Stimulated activated CD4-positive, alpha-beta T cell treated with anti-CD3 and anti-CD28 coated beads, Interleukin-4, amount 100 ng/mL, for 4 hours (primary cell): ENCODE results near the gene ZCCHC14.

ENCODE experiments used
- DNase-seq, 2 experiments: peaks; one replicate each; pipeline ENCODE4 v3.0.0-alpha.2; 2020

Gene ZCCHC14

DNA sequence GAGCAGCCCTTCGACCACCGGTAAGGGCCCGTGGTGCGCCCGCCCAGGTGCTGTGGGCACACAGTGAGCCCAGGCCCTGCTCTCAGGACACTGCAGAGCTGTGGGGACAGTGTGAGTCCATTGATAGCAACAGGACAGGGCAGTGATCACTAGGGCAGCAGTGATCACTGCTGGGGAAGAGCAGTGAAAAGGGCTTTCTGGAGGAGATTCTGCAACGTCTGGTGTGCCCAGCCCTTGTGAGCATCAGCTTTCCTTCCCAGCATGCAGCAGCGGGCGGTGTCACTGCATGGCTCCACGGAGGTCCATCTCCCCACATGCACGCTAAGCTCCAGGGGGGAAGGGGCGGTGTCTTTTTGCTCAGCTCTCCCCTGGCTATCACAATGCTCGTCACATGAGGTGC, 68.6 kb downstream of the ZCCHC14 start:
- no peak for DNase-seq

GRCh38 chr16:87423429-87423828, 69.4 kb downstream of the ZCCHC14 start:
- no peak for DNase-seq

DNA sequence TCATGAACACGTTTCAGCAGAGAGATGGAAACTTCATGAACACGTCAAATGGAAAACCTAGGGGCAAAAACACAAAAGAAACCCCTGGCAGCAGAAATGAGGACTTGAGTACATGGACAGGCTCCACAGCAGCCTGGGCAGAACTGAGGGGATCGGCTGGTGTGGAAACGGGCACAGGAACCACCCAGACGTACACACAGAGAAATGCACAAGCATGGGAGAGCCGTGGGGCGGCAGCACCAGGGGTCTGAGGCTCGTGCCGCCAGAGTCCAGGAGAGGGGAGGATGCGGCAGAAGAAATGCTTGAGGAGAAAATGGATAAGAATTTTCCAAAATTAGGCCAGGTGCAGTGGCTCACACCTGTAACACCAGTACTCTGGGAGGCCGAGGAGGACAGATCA, 70.7 kb downstream of the ZCCHC14 start:
- no peak for DNase-seq

GRCh38 chr16:87421003-87421912, 71.6 kb downstream of the ZCCHC14 start:
- no peak for DNase-seq

- DNase-seq = no peak
Observed at GRCh38 chr16:87420026-87421002, 72.5 kb downstream of the ZCCHC14 start.

- no peak for DNase-seq
Observed at GRCh38 chr16:87418644-87419043, 74.2 kb downstream of the ZCCHC14 start.

GRCh38 chr16:87418216-87418615, 74.6 kb downstream of the ZCCHC14 start:
- DNase-seq = no peak

DNA sequence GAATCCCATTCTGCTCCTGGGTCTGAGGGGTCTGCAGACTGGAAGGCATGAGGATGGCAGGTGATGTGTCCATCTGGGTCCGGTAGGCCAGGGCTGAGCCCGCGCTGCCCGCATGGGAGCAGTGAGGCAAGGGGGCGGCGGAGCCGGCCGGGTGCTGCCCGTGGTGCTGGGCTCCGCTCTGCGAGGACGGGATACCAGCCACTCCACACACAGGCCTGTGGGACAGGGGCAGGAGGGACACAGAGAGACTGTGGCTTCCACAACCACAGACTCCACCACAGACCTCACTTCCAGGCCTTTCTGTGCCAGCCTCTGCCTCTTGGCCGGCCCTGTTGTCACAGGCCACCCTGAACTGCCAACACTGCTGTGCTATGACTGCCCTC, 75.3 kb downstream of the ZCCHC14 start:
- no peak for DNase-seq

DNA sequence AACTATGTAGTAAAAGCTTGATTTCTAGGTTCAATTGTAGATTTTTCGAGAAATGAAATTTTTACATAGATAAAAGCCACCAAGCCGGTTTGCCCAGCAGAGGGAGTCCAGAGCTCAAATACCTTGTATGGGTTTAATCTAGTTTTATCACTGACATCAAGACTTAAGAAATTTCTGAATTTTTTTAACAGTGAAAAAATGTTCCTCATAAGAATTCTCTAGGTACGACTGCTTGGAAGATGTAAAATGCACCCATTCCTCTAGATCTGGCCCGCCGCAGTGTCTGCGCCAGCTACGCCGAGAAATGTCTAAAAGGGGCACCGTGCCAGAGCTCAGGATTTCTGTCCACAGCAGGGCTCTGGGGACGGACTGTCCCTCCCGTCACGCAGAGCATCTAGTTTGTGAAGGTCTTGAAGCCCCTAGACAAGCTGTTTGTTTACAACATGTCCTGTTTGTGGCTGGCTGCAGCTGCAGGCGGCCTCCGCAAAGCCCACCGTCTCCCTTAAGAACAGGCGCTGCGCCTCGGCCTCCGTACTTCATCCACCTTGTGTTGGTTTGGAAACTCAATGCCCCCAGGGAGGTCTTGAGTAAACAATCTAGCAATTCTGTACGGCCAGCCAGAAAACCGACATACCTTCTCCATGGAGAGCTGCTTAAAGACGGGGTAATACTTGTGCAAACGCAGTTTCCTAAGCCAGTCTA, 75.8 kb downstream of the ZCCHC14 start:
- DNase-seq = peak in 1 of 2 experiments; percentile 15

- no peak for DNase-seq
Observed at GRCh38 chr16:87415441-87415840, 77.4 kb downstream of the ZCCHC14 start.

DNA sequence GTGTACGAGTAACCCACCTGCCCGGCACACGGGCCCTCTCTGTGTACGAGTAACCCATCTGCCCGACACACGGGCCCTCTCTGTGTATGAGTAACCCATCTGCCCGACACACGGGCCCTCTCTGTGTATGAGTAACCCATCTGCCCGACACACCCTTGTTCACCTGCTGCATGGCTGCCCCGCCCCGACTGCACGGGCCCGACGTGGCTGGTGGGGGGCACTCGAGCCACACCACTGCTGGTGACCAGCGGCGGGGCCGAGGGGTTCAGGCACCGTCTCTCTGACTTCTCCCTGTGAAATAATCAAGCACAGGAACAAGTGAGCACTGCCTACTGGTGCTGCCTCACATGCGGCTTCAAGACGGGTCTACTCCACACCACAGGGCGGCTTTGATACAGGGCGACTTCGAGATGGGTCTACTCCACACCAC, 78.6 kb downstream of the ZCCHC14 start:
- DNase-seq = no peak

- DNase-seq = no peak
Observed at GRCh38 chr16:87412996-87413421, 79.8 kb downstream of the ZCCHC14 start.

DNA sequence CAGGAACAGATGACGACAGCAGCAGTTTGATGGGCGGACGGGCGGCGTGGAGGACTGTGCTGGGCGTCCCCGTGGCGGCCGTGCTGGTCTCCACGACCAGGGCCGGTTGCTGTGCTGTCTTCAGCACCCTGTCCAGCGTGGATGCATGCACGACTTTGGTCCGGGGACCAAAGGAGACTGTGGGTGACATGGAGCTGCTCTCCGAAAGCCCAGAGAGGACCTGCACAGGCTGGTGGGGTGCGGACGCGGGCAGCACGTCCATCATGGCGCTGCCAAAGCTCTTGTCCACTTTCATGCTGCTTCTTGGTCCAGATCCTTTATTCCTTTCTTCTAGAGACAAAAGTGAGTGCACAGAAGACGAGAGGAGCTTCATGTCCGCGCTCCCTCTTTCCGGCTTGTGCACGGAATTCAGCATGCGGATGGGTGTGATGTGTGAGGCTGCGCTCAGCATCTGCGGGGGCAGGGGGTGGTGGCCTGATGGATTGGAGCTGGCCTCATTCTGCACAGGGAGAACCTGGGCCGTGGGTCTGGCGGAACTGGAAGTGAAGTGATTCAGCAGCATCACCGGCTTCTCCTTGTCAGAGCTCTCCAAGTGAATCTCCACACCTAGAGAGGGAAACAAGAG, 80.3 kb downstream of the ZCCHC14 start:
- DNase-seq = no peak

DNA sequence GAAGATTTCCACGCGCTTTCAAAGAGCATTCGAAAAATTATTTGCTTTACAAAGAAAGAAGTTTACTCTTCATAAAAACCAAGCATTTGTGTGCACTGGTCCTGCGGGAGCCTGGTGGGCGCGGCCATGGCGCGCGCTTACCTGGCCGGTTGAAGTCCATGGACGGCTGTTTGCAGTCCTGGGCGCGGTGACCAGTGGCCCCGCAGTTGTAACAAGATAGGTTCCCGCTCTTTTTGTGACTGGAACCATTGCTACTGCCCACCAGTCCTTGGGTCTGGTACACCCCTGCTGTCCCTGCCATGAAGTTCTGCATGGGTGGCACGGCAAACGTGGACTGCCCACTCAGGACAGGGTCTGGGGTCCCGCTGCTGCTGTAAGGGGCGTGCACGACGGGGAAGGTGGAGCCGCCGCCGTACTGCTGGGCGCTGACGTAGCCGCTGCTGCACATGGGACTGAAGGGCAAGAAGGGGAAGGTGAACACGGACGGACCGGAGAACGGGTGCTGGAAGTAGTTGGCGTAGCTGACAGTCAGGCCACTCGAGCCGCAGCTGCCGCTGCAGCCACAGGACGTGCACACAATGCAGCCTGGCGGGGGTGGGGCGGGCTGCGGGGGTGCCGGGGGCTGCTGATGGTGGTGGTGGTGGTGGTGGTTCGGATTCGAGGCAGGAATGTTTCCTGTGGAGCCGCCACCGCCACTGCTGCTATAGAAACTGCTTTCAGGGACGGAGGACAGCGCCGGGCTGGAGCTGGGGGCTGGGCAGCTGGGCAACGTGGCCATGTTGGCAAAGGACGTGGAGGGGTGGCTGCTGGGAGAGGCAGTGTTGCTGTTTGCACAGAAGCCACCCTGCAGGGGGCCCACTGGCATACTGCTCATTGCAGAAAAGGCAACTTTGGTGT, 81.2 kb downstream of the ZCCHC14 start:
- DNase-seq = no peak

GRCh38 chr16:87410968-87411367, 81.9 kb downstream of the ZCCHC14 start:
- DNase-seq = no peak

DNA sequence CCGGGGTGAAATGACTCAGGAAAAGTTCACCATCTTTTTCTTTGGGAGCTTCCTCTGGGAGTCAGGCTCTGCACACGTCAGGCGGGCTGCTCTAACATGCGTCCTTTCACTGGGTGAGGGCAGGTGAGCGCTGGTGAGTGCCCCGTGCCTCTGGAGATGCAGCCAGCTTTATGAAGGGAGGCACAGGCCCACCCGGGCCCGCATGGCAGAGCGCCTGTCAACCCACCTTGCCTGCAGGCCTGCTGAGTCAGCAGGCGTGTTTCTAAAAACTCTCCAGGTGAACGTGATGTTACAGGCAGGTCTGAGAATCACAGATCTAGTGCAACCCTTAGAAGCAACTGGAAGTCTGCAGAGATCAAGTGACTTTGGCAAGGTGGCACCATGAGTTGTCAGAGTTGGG, 82.3 kb downstream of the ZCCHC14 start:
- no peak for DNase-seq

- no peak for DNase-seq
Observed at GRCh38 chr16:87409781-87410180, 83.0 kb downstream of the ZCCHC14 start.

DNA sequence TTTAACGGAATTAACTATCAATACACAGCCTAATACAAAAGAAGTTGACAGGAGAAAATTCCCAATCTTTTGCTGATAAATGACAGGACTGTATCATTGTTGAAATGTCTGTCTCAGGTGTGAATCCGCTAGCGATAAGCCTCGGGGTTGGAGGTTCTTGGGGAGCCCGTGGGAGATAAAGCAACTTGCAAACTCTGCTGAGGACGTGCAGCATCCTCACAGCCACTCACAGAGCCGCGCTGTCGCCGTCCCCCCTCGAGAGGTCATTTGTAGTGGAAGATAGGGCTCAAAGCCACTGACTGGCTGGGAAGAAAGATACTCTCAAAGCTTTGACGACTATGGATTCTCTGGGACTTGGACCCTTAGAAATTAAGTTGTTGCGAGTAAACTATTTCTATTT, 83.7 kb downstream of the ZCCHC14 start:
- DNase-seq = no peak

DNA sequence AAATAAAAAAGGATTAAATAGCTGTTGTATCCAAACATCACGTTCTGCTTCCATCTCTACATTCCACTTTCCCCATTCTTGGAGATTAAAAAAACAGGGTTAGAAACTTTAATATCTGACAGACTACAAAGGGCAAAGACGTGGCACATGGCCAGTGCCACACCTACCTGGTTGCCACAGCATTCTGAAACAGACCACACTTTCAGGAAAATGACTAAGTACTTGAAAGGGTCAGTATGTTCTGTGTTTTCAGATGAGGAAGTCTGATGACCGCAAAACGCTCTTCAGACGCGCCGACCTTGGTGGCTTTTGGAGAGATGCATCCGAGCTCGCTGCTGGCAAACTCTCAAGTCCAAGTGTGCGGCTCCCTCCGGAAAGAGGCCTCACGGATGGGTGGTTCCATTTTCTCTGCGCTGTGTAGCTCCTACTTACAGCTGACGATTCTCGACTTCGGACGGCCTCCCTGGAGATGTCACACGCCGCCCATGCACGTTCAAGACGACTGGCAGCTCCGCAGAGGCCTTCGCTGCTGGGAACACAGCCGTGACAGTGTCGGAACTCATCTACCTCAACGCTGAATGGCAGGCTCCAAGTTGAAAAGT, 85.2 kb downstream of the ZCCHC14 start:
- no peak for DNase-seq

GRCh38 chr16:87406495-87407088, 86.2 kb downstream of the ZCCHC14 start:
- DNase-seq = no peak
